CD4-positive, alpha-beta T cell treated with Interleukin-15 for 4 hours (primary cell): ENCODE data around the gene MMEL1.

Experiments
- DNase-seq: peaks from one replicate; pipeline ENCODE4 v3.0.0-alpha.2; 2020; ENCODE audit warnings: low spot score

MMEL1 gene

GRCh38 chr1:2544093-2544874 is 88.5 kb downstream of the MMEL1 start:
- no peak for DNase-seq

- peak; percentile 23 for DNase-seq
Observed at GRCh38 chr1:2543543-2544092, 89.2 kb downstream of the MMEL1 start.

- DNase-seq = no peak
Observed at GRCh38 chr1:2542246-2542915, 90.4 kb downstream of the MMEL1 start.

GRCh38 chr1:2541619-2542245 is 91.1 kb downstream of the MMEL1 start:
- DNase-seq = no peak

GRCh38 chr1:2540816-2541492 is 91.9 kb downstream of the MMEL1 start:
- DNase-seq = no peak
